LNCaP clone FGC (cell line): Measurements from ENCODE around the gene SIRPD.

Experiments
- DNase-seq: peaks from one replicate; pipeline ENCODE4 v3.0.0-alpha.2; 2011; ENCODE audit warnings: low read depth
- H3K4me3 ChIP-seq: 2 replicates; pipeline ENCODE4 v1.5.1; 2011; ENCODE audit warnings: mild to moderate bottlenecking, low read depth, low read length, control low read depth
- CTCF ChIP-seq: IDR thresholded peaks from 2 replicates; pipeline ENCODE4 v1.5.1; 2012; ENCODE audit warnings: mild to moderate bottlenecking; ENCODE audit not compliant: control insufficient read depth, insufficient read depth; ENCODE audit errors: extremely low read depth

Gene SIRPD

GRCh38 chr20:1527923-1528322 lies 29.6 kb downstream of the SIRPD start:
- no peak for DNase-seq
- H3K4me3 ChIP-seq, result no peak overlapping the region
- TF ChIP-seq CTCF, result no peak

DNA sequence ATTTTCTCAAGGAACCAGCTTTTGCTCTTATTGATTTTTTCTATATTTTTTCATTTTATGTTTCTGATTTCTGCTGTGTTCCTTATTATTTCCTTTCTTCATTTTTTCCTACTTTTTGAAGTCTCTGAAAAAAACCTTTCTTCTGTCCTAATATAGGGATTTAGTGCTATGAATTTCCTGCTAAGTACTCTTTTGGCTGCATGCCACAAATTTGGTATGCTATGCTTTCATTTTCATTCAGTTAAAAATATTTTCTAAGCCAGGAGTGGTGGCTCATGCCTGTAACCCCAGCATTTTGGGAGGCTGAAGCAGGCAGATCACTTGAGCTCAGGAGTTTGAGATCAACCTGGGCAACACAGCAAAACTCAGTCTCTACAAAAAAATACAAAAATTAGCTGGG lies 30.6 kb downstream of the SIRPD start:
- TF ChIP-seq CTCF, result no peak
- H3K4me3 ChIP-seq, result no peak overlapping the region
- no peak for DNase-seq

DNA sequence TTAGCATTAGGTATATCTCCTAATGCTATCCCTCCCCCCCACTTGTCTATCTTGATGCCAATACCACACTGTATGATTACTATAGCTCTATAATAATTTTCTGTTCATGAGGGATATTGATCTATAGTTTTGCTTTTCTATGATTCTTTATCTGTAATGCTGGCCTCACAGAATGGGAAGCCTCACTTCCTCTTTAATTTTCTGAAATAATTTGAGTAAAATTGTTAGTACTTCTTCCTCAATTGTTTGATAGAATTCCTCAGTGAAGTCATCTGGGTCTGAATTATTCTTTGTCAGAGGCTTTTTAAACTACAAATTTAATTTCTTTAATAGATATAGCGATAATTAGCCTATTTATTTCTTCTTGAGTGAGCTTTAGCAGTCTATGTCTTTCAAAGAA lies 31.2 kb downstream of the SIRPD start:
- no peak for DNase-seq
- TF ChIP-seq CTCF, result no peak

GRCh38 chr20:1524004-1524403 lies 33.5 kb downstream of the SIRPD start:
- peak; percentile 6 for DNase-seq
- TF ChIP-seq CTCF, result no peak
- no peak overlapping the region for H3K4me3 ChIP-seq

More for the DNA sequence above, 31.2 kb downstream of the SIRPD start:
- no peak overlapping the region for H3K4me3 ChIP-seq

- TF ChIP-seq CTCF, result no peak
These were observed 40.5 kb downstream of the SIRPD start for GRCh38 chr20:1517010-1517409.

GRCh38 chr20:1513801-1514200 lies 43.7 kb downstream of the SIRPD start:
- H3K4me3 ChIP-seq, result no peak overlapping the region
- no peak for DNase-seq
- TF ChIP-seq CTCF, result no peak

More at GRCh38 chr20:1517010-1517409, 40.5 kb downstream of the SIRPD start:
- H3K4me3 ChIP-seq, result no peak overlapping the region
- DNase-seq, result no peak

GRCh38 chr20:1509237-1509636 lies 48.3 kb downstream of the SIRPD start:
- no peak overlapping the region for H3K4me3 ChIP-seq
- peak; percentile 81 for TF ChIP-seq CTCF
- DNase-seq, result peak; percentile 8
